GM12878 (cell line): ENCODE measurements around the gene ZNF322. TPM values are rescaled to one million over a fixed set of nuclear protein-coding genes. Genes with fewer than 3 reads are reported as not detected.

Experiments used
- ATAC-seq: fragments of 200-7000 bp; cut with Tn5 transposase; 3 replicates; pipeline ENCODE4 v1.9.1; 2020; ENCODE audit warnings: mild to moderate bottlenecking, moderate library complexity
- BruUV-seq: library from RNA; stranded (reverse); fragments of 400-500 nt; replicated peaks from 2 replicates; lab custom pipeline; 2021; lab: Mats Ljungman, UMichigan
- CTCF ChIA-PET: fragments of 300-600 bp; sonication (Branson Sonifier 250); formaldehyde crosslinking; extraction: SDS; loops from one replicate; lab custom pipeline; 2021; ENCODE audit warnings: inconsistent platforms; lab: Yijun Ruan, JAX
- POLR2A ChIA-PET: fragments of 350-600 bp; formaldehyde crosslinking; extraction: SDS; loops from one replicate; lab custom pipeline; 2021; ENCODE audit warnings: inconsistent platforms; lab: Charles Lee
- RAD21 ChIA-PET: fragments of 300-600 bp; sonication (Branson Sonifier 250); formaldehyde crosslinking; loops from one replicate; lab custom pipeline; 2023; ENCODE audit warnings: antibody characterized with exemption; ENCODE audit not compliant: unreplicated experiment; lab: Charles Lee
- SMC1A ChIA-PET: fragments of 300-600 bp; sonication (Branson Sonifier 250); formaldehyde crosslinking; loops from one replicate; lab custom pipeline; 2023; ENCODE audit not compliant: unreplicated experiment, uncharacterized antibody; lab: Charles Lee
- DNase-seq: peaks from one replicate; pipeline ENCODE4 v3.0.0-alpha.2; 2011; ENCODE audit warnings: low read depth, low spot score
- FAIRE-seq: peaks from 3 replicates; lab custom pipeline; 2011; peaks lifted over from hg19 to GRCh38; lab: Jason Lieb, UNC
- H2AFZ ChIP-seq: 2 replicates; pipeline ENCODE4 v1.6.0; 2011; ENCODE audit warnings: low read depth, low read length, control low read depth; ENCODE audit not compliant: control insufficient read depth
- H3K27ac ChIP-seq: 2 replicates; pipeline ENCODE4 v1.5.1; 2011; ENCODE audit warnings: control low read depth; ENCODE audit not compliant: control insufficient read depth, insufficient read depth
- H3K27me3 ChIP-seq, 2 experiments: replicated peaks in 1 of 2; 2 replicates each; pipeline versions ENCODE4 v1.6.0 to v1.6.1; 2011; ENCODE audit warnings: low read length in 1 of 2; ENCODE audit not compliant: control insufficient read depth in 2 of 2, insufficient read depth in 2 of 2
- H3K36me3 ChIP-seq, 2 experiments: 2 replicates each; pipeline ENCODE4 v1.5.1; 2011; ENCODE audit warnings: low read length in 1 of 2; ENCODE audit not compliant: control insufficient read depth in 2 of 2, insufficient read depth in 2 of 2
- H3K4me1 ChIP-seq: 2 replicates; pipeline ENCODE4 v1.6.1; 2011; ENCODE audit warnings: mild to moderate bottlenecking, low read length, moderate library complexity, mixed read lengths; ENCODE audit not compliant: control insufficient read depth, insufficient read depth
- H3K4me2 ChIP-seq: 2 replicates; pipeline ENCODE4 v1.6.0; 2011; ENCODE audit warnings: control low read depth; ENCODE audit not compliant: control insufficient read depth, insufficient read depth
- H3K4me3 ChIP-seq: fragments of 200-600 bp; sonication (generic); 2 replicates; pipeline ENCODE4 v1.5.1; 2016
- H3K79me2 ChIP-seq: 2 replicates; pipeline ENCODE4 v1.6.0; 2011; ENCODE audit warnings: low read length; ENCODE audit not compliant: control insufficient read depth, insufficient read depth
- H3K9ac ChIP-seq: 2 replicates; pipeline ENCODE4 v1.8.0; 2011; ENCODE audit warnings: low read length, control low read depth, mixed read lengths; ENCODE audit not compliant: control insufficient read depth, insufficient read depth
- H3K9me3 ChIP-seq: replicated peaks from 3 replicates; pipeline ENCODE4 v1.5.1; 2011; ENCODE audit warnings: mild to moderate bottlenecking, low read length; ENCODE audit not compliant: control insufficient read depth, insufficient read depth
- H4K20me1 ChIP-seq: 2 replicates; pipeline ENCODE4 v1.6.0; 2011; ENCODE audit not compliant: control insufficient read depth, insufficient read depth
- ATF3 ChIP-seq: IDR thresholded peaks from 2 replicates; pipeline ENCODE4 v1.6.1; 2011; ENCODE audit warnings: low read depth, mild to moderate bottlenecking, low read length, moderate library complexity, borderline replicate concordance; ENCODE audit errors: extremely low read depth
- CREB1 ChIP-seq: IDR thresholded peaks from 2 replicates; pipeline ENCODE4 v1.6.1; 2012; ENCODE audit warnings: low read depth, mild to moderate bottlenecking, inconsistent platforms
- EGR1 ChIP-seq, 2 experiments: IDR thresholded peaks; 1 replicate in 1 of 2; 2 replicates in 1 of 2; pipeline ENCODE4 v1.6.1; 2011 to 2012; ENCODE audit warnings: low read depth in 2 of 2, low read length in 2 of 2, borderline replicate concordance in 1 of 2, mild to moderate bottlenecking in 1 of 2, moderate library complexity in 1 of 2
- FOXM1 ChIP-seq: IDR thresholded peaks from 2 replicates; pipeline ENCODE4 v1.6.1; 2012; ENCODE audit warnings: low read depth, mild to moderate bottlenecking, inconsistent platforms, low read length, moderate library complexity
- GATAD2B ChIP-seq: fragments of 450-650 bp; conservative IDR thresholded peaks from 2 replicates; pipeline ENCODE4 v1.6.1; 2017; ENCODE audit warnings: low read depth, mild to moderate bottlenecking, moderate library complexity
- IKZF2 ChIP-seq, 2 experiments: fragments of 450-650 bp; IDR thresholded peaks; 2 replicates each; pipeline ENCODE4 v1.6.1; 2017; ENCODE audit warnings: mild to moderate bottlenecking in 2 of 2, moderate library complexity in 2 of 2
- KDM1A ChIP-seq: fragments of 200-600 bp; sonication (generic); IDR thresholded peaks from 2 replicates; pipeline ENCODE4 v1.6.1; 2016; ENCODE audit warnings: borderline replicate concordance
- PML ChIP-seq: IDR thresholded peaks from 2 replicates; pipeline ENCODE4 v1.6.1; 2012; ENCODE audit warnings: low read length, inconsistent platforms
- SREBF1 ChIP-seq: IDR thresholded peaks from 2 replicates; pipeline ENCODE4 v1.6.1; 2012; ENCODE audit warnings: mild to moderate bottlenecking, low read length
- SREBF2 ChIP-seq: IDR thresholded peaks from 2 replicates; pipeline ENCODE4 v1.6.1; 2012; ENCODE audit warnings: mild to moderate bottlenecking, low read length
- USF2 ChIP-seq: IDR thresholded peaks from 2 replicates; pipeline ENCODE4 v1.6.1; 2011; ENCODE audit warnings: low read depth, low read length, improper control_type of control experiment, borderline replicate concordance
- ZBTB33 ChIP-seq: fragments of 450-650 bp; IDR thresholded peaks from 2 replicates; pipeline ENCODE4 v1.6.1; 2017; ENCODE audit warnings: mild to moderate bottlenecking
- ZNF687 ChIP-seq: fragments of 450-650 bp; IDR thresholded peaks from 2 replicates; pipeline ENCODE4 v1.6.1; 2017; ENCODE audit warnings: mild to moderate bottlenecking, moderate library complexity
- WGBS: methylation state at CpG from one replicate; pipeline ENCODE4 v1.1.6; 2016; ENCODE audit warnings: low lambda C conversion rate; ENCODE audit not compliant: insufficient replicate concordance, insufficient coverage; ENCODE audit errors: missing lambda C conversion rate; 5-methylcytosine and 5-hydroxymethylcytosine counted together
- in situ Hi-C: fragments of 300-500 bp; cut with MboI; formaldehyde crosslinking; loops from 9 replicates; pipeline ENCODE4 v1.14.3; 2018; ENCODE audit warnings: mixed read lengths
- intact Hi-C: fragments of 100-400 bp; cut with micrococcal nuclease; formaldehyde crosslinking; loops from one replicate; pipeline ENCODE4 v1.14.2; 2022; ENCODE audit not compliant: unreplicated experiment
- polyA plus RNA-seq, 11 experiments: library from polyadenylated mRNA; depleted of rRNA in 4 of 11; unstranded in 6 of 11; stranded (reverse) in 5 of 11; fragments of >200 nt; fragmentation: Nextera tagmentation in 4 of 11; fragmentation: Illumina TruSeq in 1 of 11; extraction: Ambion mirVana in 4 of 11; extraction: Trizol in 1 of 11; gene quantifications; 1 replicate in 1 of 11; 2 replicates in 10 of 11; pipeline versions ENCODE4 v1.2.1 to v1.2.3, GENCODE V29; 2011 to 2016; ENCODE audit warnings: inconsistent platforms in 2 of 11, missing spikeins in 2 of 11, low read depth in 1 of 11
- total RNA-seq, 4 experiments: library from RNA; depleted of rRNA in 3 of 4; stranded (reverse); fragments of >200 nt in 3 of 4; fragmentation: Illumina TruSeq in 1 of 4; extraction: Trizol in 1 of 4; gene quantifications; 2 replicates each; pipeline versions ENCODE4 v1.2.1 to v1.2.3, GENCODE V29; 2013 to 2021

Gene ZNF322
- total and polyA plus RNA-seq, 10 of the 15 experiments (the other 5 are each of a cell fraction or from before 2014, with no cell fraction given): 2.7 to 19.1 (median 11.9) TPM

DNA sequence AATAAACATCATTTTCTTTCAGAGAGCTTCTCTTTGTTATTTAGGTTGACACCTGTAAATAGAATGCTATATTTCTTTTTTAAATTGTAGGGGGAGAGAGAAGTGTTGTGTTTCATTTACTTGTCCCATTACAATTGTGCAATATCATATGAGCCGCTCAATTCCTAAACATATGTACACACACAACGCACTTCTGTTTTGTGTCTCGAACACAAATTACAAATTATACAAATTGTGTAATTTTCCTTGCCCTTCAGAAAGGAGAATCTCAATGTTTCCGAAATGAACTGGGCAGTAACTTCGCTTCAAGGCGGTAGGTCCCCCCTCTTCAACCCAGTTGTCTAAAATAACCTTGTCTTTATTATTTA lies 65.4 kb downstream of the ZNF322 start:
- Histone ChIP-seq H3K4me3 (no peak overlapping the region), H3K9me3 (no peaks in the 10 kb centered on the region), H3K79me2 (peaks cover 21% of the 10 kb centered on the region), H3K36me3 (peaks cover 1 to 7% of the 10 kb centered on the region in 2 experiments; a peak in 1 of 4 replicates), H2AFZ (no peak overlapping the region), H3K27ac (no peak overlapping the region), H3K4me1 (peaks cover 13% of the 10 kb centered on the region), H3K9ac (no peak overlapping the region), H3K4me2 (no peak overlapping the region), H4K20me1 (no peaks in the 10 kb centered on the region), H3K27me3 (no peaks in the 10 kb centered on the region)
- TF ChIP-seq EGR1 (IDR thresholded peaks at IDR 0.05; ENCODE audit: borderline replicate concordance in 1 of 2, low read depth in 2 of 2, low read length in 2 of 2): no peak
- TF ChIP-seq KDM1A: no peak
- no peak for TF ChIP-seq SREBF2
- no peak for TF ChIP-seq IKZF2 (IDR thresholded peaks at IDR 0.05)
- no peak for TF ChIP-seq USF2
- TF ChIP-seq PML: no peak
- no peak for TF ChIP-seq ZBTB33
- no peak for TF ChIP-seq CREB1
- no peak for TF ChIP-seq GATAD2B
- TF ChIP-seq SREBF1: no peak
- TF ChIP-seq FOXM1: no peak
- TF ChIP-seq ZNF687: no peak
- no peak for TF ChIP-seq ATF3
- WGBS: 61% methylated on average over 6 of the region's 6 CpGs
- no peak for FAIRE-seq
- SMC1A ChIA-PET: interaction anchor here (0.7 to 8.3 kb wide), 7 partner anchors 10 to 263 kb away, joined by 3 to 170 read pairs (median 10); no protein-coding TSS in a partner anchor
- RAD21 ChIA-PET: interaction anchor here (1.4 to 3.4 kb wide), 4 partner anchors 19 to 253 kb away, joined by 3 to 64 read pairs (median 14); no protein-coding TSS in a partner anchor
- CTCF ChIA-PET: interaction anchor here (1.1 to 8.7 kb wide), 9 partner anchors 9 to 417 kb away, joined by 3 to 267 read pairs (median 8); no protein-coding TSS in a partner anchor
- POLR2A ChIA-PET: interaction anchor here (1.1 to 2.5 kb wide), 3 partner anchors 15 to 25 kb away, joined by 3 to 8 read pairs (median 4); no protein-coding TSS in a partner anchor
- in situ Hi-C loops: no loop called here
- no peak for DNase-seq
- intact Hi-C loops: loop anchor here (2.0 to 10.0 kb wide), 3 partner anchors 57 to 419 kb away; no protein-coding TSS in a partner anchor
- BruUV-seq: no TSS peak
- no peak for ATAC-seq
